ENCODE results near the gene PCSK4.
A peak's percentile ranks its signal among the peaks of the same experiment; 100 is the strongest.

PCSK4 gene

DNA sequence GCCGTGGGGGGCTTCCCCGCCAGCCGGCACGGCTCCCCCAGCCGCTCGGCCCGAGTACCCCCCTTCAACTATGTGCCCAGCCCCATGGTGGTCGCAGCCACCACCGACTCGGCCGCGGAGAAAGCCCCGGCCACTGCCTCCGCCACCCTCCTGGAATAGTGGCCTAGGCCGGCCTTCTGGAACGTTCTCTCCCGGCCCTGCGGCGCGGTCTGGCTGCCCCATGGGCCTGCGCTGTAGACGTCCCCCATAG, 20.2 kb downstream of the PCSK4 start:
- DNase-seq (ENCODE audit: low spot score): no peak

DNA sequence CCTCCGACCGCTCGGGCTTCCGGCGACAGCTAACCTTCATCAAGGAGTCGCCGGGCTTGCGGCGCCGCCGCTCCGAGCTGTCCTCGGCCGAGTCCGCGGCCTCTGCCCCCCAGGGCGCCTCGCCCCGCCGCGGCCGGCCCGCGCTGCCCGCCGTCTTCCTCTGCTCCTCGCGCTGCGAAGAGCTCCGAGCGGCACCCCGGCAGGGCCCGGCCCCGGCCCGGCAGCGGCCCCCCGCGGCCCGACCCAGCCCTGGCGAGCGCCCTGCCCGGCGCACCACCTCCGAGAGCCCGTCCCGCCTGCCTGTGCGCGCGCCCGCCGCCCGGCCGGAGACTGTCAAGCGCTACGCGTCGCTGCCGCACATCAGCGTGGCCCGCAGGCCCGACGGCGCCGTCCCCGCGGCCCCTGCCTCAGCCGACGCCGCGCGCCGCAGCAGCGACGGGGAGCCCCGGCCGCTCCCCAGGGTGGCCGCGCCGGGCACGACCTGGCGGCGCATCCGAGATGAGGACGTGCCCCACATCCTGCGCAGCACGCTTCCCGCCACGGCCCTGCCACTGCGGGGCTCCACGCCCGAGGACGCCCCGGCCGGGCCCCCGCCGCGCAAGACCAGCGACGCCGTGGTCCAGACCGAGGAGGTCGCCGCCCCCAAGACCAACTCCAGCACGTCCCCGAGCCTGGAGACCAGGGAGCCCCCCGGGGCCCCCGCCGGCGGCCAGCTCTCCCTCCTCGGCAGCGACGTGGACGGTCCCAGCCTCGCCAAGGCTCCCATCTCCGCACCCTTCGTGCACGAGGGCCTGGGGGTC, 20.7 kb downstream of the PCSK4 start:
- DNase-seq (ENCODE audit: low spot score): no peak

DNA sequence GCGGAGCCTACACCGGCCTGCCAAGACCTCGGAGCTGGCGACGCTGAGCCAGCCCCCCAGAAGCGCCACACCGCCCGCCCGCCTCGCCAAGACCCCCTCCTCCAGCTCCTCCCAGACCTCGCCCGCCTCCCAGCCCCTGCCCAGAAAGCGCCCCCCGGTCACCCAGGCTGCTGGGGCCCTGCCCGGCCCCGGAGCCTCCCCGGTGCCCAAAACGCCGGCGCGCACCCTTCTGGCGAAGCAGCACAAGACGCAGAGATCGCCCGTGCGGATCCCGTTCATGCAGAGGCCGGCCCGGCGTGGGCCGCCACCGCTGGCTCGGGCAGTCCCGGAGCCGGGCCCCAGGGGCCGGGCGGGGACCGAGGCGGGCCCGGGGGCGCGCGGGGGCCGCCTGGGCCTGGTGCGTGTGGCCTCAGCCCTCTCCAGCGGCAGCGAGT, 21.3 kb downstream of the PCSK4 start:
- DNase-seq (ENCODE audit: low spot score): no peak

DNA sequence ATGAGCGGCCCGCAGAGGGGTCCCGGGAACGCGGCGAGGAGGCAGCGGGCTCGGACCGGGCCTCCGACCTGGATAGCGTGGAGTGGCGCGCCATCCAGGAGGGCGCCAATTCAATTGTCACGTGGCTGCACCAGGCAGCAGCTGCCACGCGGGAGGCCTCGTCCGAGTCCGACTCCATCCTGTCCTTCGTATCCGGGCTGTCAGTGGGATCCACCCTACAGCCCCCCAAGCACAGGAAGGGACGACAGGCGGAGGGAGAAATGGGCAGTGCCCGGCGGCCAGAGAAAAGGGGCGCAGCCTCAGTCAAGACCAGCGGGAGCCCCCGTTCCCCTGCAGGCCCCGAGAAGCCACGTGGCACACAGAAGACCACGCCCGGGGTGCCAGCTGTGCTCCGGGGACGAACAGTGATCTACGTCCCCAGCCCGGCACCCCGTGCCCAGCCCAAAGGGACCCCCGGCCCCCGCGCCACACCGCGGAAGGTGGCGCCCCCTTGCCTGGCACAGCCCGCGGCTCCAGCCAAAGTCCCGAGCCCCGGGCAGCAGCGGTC, 21.8 kb downstream of the PCSK4 start:
- no peak for DNase-seq (ENCODE audit: low spot score)

DNA sequence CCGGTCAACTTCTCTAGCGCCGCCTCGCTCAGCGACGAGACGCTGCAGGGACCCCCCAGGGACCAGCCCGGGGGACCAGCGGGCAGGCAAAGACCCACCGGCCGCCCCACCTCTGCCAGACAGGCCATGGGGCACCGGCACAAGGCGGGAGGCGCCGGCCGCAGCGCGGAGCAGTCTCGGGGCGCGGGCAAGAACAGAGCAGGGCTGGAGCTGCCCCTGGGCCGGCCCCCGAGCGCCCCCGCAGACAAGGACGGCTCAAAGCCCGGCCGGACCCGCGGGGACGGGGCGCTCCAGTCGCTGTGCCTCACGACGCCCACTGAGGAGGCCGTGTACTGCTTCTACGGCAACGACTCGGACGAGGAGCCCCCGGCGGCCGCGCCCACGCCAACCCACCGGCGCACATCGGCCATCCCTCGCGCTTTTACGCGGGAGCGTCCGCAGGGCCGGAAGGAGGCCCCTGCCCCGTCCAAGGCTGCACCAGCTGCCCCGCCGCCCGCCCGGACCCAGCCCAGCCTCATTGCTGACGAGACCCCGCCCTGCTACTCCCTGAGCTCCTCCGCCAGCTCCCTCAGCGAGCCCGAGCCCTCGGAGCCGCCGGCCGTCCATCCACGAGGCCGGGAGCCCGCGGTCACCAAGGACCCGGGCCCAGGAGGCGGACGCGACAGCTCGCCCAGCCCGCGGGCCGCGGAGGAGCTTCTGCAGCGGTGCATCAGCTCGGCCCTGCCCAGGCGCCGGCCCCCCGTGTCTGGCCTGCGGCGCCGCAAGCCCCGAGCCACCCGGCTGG, 22.5 kb downstream of the PCSK4 start:
- DNase-seq (ENCODE audit: low spot score): no peak

DNA sequence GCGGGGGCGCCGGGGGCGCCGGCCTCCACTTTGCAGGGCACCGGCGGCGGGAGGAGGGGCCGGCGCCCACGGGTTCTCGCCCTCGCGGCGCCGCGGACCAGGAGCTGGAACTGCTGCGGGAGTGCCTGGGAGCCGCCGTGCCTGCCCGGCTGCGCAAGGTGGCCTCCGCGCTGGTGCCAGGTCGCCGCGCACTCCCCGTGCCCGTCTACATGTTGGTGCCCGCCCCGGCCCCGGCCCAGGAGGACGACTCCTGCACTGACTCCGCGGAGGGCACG, 23.0 kb downstream of the PCSK4 start:
- DNase-seq (ENCODE audit: low spot score): no peak

DNA sequence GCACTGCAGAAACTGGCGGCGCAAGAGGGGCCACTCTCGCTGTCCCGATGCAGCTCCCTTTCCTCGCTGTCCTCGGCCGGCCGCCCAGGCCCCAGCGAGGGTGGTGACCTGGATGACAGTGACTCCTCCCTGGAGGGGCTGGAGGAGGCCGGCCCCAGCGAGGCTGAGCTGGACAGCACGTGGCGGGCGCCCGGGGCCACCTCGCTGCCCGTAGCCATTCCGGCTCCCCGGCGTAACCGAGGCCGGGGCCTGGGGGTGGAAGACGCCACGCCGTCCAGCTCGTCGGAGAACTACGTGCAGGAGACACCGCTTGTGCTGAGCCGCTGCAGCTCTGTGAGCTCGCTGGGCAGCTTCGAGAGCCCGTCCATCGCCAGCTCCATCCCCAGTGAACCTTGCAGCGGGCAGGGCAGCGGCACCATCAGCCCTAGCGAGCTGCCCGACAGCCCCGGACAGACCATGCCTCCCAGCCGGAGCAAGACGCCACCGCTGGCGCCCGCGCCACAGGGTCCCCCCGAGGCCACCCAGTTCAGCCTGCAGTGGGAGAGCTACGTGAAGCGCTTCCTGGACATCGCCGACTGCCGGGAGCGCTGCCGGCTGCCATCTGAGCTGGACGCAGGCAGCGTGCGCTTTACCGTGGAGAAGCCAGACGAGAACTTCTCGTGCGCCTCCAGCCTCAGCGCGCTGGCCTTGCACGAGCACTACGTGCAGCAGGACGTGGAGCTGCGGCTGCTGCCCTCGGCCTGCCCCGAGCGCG, 23.5 kb downstream of the PCSK4 start:
- DNase-seq (ENCODE audit: low spot score): no peak

DNA sequence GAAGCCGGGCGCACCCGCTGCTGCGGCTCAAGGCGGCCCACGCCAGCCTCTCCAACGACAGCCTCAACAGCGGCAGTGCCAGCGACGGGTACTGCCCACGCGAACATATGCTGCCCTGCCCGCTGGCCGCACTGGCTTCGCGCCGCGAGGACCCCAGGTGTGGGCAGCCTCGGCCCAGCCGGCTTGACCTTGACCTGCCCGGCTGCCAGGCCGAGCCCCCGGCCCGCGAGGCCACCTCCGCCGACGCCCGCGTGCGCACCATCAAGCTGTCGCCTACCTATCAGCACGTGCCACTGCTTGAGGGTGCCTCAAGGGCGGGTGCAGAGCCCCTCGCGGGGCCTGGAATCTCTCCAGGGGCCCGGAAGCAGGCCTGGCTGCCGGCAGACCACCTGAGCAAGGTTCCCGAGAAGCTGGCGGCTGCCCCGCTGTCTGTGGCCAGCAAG, 24.1 kb downstream of the PCSK4 start:
- DNase-seq (ENCODE audit: low spot score): no peak

DNA sequence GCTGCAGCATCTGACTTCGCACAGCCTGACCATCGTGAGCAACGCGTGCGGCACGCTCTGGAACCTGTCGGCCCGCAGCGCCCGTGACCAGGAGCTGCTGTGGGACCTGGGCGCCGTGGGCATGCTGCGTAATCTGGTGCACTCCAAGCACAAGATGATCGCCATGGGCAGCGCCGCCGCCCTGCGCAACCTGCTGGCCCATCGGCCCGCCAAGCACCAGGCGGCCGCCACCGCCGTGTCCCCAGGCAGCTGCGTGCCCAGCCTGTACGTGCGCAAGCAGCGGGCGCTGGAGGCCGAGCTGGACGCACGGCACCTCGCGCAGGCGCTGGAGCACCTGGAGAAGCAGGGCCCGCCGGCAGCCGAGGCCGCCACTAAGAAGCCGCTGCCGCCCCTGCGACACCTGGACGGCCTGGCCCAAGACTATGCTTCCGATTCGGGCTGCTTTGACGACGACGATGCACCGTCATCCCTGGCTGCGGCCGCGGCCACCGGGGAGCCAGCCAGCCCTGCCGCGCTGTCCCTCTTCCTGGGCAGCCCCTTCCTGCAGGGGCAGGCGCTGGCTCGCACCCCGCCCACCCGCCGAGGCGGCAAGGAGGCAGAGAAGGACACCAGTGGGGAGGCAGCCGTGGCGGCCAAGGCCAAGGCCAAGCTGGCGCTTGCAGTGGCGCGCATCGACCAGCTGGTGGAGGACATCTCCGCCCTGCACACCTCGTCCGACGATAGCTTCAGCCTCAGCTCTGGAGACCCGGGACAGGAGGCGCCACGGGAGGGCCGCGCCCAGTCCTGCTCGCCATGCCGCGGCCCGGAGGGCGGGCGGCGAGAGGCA, 24.7 kb downstream of the PCSK4 start:
- peak; percentile 19 for DNase-seq (ENCODE audit: low spot score)

DNA sequence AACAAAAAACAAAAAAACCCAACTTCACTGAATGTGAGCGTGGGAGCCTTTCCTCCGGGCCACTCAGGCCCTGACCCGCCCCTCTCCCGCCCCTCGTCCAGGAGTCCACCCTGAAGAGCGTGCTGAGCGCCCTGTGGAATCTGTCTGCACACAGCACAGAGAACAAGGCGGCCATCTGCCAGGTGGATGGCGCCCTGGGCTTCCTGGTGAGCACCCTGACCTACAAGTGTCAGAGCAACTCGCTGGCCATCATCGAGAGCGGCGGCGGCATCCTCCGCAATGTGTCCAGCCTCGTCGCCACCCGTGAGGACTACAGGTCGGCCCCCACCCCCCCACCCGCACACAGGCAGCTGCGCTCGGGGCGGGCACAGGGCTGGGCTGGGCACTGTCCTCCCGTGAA, 28.3 kb downstream of the PCSK4 start:
- DNase-seq (ENCODE audit: low spot score): no peak

DNA sequence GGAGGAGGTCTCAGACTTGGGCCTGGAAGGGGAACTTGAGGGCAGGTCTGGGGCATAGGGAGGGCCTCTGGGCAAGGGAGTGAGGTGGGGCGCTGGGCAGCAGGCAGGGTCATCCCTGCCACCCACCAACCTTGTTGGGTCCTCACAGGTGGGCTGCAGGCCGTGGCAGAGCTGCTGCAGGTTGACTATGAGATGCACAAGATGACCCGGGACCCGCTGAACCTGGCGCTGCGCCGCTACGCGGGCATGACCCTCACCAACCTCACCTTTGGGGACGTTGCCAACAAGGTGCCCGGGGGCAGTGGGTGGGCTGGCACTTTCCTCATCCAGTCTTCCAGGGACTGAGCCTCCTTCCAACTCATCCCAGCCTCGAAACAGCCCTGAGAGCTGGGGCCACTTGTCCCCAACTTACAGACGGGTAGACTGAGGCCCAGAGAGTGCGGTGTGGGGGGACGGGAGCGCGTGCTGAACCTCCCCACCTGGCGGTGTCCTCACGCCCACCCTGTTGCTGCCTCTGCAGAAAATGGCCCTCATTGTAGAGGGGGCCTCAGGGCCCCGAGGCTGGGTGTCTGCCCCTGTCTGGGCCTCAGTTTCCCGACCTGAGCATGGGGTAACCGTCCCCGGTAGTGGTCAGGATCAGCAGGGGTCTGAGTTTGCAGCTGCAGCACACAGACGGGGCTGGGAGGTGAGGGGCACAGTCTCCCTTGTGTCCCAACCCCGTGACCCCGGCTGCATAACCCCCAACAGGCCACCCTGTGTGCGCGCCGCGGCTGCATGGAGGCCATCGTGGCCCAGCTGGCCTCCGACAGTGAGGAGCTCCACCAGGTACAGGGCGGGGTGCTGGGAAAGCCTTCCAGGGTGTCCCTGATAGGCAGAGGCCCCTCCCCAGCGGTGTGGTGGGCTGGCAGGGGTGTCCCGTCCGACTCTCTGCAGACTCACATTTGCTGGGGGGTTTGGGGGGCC, 29.8 kb downstream of the PCSK4 start:
- no peak for DNase-seq (ENCODE audit: low spot score)

DNA sequence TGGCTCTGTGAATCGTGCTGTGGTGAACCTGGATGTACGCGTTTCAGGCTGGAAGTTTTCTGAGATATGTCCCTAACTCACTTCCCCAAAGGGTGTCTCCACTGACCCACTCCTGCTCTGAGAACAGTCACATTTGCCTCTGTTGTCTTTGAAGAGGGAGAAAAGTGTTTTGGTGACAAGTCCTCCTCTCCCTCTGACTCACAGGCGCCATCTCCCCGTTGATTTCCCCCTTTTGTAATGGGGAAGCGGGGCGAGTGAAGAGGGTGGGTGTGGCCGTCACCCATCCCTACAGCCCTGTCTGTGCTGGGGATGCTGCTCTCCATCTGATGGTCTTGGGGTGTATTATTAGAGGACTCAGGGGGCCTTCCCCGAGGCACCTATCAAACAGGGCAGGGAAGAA, 30.7 kb downstream of the PCSK4 start:
- no peak for DNase-seq (ENCODE audit: low spot score)

DNA sequence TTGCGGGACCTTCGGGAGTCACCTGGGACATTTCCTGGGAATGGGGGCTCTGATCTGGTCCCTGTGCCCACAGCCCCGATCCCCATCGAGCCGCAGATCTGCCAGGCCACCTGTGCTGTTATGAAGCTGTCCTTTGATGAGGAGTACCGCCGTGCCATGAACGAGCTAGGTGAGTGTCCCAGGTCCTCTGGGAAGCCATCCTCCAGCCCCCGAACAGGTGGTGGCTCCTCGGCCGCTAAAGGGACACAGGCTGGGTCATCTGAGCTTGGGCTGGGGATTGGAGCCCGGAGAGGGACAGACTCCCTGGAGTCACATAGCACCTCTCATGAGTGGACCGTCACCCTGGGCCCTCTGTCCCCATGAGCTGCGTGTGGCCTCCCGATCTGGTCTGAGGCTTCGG, 32.3 kb downstream of the PCSK4 start:
- no peak for DNase-seq (ENCODE audit: low spot score)

DNA sequence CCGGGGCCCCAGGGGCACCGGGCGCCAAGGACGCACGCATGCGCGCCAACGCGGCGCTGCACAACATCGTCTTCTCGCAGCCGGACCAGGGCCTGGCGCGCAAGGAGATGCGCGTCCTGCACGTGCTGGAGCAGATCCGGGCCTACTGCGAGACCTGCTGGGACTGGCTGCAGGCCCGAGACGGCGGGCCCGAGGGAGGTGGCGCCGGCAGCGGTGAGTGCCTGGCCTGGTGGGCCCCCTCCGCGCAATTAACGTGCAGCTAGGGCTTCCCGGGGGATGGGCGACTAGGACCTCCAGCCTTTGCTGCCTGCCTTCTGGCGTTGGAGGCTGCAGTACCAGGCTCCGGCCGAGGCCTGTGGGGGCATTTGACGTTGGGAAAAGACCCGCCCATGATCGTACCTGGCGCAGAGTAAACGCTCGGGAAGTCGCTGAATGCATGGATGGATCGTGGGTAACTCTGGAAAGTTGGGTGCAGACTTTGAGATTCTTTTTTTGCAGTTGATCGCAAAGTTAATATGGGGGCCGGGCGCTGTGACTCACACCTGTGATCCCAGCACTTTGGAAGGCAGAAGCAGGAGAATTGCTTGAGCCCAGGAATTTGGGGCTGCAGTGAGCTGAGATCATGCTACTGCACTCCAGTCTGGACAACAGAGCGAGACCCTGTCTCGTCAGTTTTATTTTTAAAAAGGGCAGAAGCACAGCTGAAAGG, 33.0 kb downstream of the PCSK4 start:
- DNase-seq (ENCODE audit: low spot score): no peak

DNA sequence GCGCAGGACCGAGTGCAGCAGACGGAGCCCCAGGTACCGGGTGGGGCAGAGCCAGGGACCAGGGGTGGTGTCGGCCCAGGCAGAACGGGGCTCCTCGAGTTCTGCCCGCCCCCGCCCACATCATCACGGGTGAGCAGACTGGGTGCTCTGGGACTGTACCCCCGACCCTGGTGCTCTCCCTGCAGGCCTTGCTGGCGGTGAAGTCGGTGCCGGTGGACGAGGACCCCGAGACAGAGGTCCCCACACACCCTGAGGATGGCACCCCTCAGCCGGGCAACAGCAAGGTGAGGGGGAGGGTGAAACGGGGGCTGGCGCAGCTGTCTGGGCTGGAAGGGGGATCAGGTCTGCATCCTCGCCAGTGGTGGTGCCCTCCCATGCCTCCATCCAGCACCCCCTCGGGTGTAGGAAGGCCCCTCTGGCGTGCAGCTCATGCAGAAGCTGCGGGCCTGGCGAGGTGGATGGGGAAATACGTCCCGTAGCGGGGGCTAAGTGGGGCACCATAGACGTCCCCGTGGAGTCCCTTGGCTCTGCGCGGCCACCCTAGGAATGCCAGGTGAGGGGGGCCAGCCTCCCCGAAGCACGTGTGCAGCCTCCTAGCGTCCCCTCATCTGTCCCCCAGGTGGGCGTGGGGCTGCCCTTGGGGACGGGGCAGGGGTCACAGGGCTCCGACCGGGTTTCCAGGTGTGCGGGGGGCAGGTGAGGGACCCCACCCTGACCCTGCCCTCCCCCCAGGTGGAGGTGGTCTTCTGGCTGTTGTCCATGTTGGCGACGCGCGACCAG, 33.8 kb downstream of the PCSK4 start:
- no peak for DNase-seq (ENCODE audit: low spot score)

DNA sequence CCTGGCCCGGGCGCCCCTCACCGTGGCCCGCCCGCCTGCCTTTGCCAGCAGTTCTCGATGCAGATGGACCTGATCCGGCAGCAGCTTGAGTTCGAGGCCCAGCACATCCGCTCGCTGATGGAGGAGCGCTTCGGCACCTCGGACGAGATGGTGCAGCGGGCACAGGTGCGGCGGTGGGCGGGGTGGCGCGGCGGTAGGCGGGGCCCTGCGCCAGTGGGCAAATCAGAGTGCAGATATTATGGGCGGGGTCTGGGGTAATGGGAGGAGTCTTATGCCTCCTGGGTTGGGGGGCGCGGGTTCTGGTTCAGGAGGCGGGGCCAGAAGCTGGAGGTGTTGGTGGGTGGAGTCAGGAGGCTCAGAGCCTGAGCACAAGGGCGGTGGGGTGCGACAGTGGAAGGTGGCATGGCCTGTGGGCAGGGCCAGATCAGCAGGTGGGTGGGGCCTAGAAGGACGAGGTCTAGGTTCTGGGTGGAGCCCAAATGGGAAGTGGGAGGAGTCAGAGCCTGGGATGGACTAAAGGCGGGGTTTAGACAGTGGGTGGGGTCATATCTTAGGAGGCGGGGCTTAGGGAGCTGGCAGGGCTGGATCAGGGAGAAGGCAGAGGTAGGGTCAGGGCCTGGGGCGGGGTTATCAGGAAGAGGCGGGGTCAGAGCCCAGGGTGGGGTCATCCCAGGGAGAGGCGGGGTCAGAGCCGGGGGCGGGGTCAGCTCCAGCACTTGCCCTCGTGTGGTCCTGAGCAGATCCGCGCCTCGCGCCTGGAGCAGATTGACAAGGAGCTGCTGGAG, 34.6 kb downstream of the PCSK4 start:
- peak; percentile 37 for DNase-seq (ENCODE audit: low spot score)

DNA sequence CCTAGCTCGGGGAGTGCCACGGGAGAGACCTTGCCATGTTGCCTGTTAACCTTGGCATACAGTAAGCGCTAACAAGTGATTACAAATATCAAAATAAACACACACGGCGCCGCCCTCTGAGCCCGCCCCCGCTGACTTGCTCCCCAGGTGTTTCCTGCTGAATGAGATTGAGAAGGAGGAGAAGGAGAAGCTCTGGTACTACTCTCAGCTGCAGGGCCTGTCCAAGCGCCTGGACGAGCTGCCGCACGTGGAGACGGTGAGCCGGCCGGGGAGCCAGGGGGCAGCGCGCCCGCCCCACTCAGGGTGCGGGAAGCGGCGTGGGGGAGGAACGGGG, 35.2 kb downstream of the PCSK4 start:
- no peak for DNase-seq (ENCODE audit: low spot score)

DNA sequence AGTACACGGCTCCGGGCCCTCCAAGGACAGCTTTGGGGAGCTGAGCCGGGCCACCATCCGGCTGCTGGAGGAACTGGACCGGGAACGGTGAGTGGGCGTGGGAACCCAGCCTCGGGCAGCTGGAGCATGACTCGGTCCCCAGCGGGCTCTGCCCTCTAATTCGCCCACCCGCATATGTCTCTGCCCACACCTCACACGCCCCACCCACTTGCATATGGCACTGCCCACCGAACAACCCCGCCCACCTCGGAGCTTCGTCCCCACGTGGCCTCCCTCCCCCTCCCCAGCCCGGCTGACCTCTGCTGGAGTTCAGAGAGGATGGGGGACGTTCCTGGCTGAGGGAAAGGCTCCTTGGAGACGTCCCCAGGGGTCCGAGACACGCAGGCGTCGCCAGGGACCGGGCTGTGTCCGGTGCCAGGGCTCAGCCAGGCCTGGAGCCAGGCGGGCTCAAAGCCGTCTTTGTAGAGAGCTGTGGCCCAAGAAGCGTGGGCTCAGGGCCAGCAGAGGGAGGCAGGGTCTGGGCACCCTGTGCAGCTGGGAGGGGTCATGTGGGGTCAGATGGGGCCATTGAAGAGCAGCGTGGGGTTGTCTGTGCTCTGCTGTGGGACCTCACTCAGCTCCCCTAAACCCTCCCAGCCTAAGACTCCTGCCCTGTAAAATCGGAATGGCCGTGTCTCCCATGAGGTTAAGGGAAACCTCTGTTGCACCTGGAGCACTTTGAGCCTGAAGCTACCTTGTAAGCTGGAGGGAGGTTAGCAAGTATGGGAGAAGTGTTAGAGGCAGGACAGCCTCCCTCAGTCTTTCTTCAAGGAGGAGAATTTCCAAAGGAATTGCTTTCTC, 36.4 kb downstream of the PCSK4 start:
- DNase-seq (ENCODE audit: low spot score): no peak
